ENCODE data around the gene ARHGDIA.
"Not testable (repeated sequence)": the region's sequence is repeated elsewhere in the genome, so short reads cannot be mapped to it uniquely, and the experiment has no call there.

The ARHGDIA gene

GRCh38 chr17:81842725-81843504, 28.2 kb downstream of the ARHGDIA start:
- DNase-seq, result no peak

GRCh38 chr17:81842378-81842724, 28.8 kb downstream of the ARHGDIA start:
- DNase-seq, result no peak

GRCh38 chr17:81841866-81842265, 29.3 kb downstream of the ARHGDIA start:
- no peak for DNase-seq

GRCh38 chr17:81840826-81841778, 30.0 kb downstream of the ARHGDIA start:
- DNase-seq, result no peak

- not testable (repeated sequence) for DNase-seq
Measured at GRCh38 chr17:81840059-81840458, 31.1 kb downstream of the ARHGDIA start.

GRCh38 chr17:81839301-81839700, 31.8 kb downstream of the ARHGDIA start:
- DNase-seq, result no peak

- DNase-seq, result no peak
Measured at GRCh38 chr17:81838753-81839255, 32.3 kb downstream of the ARHGDIA start.

GRCh38 chr17:81837641-81838040, 33.5 kb downstream of the ARHGDIA start:
- DNase-seq, result no peak

- no peak for DNase-seq
Measured at GRCh38 chr17:81834831-81835267, 36.3 kb downstream of the ARHGDIA start, which contains the start of gene PPP1R27. Gene PPP1R27 (minus strand): TSS chr17:81835050. CDS start chr17:81834953, 97 bp downstream.

- no peak for DNase-seq
Measured at GRCh38 chr17:81833921-81834830, 37.0 kb downstream of the ARHGDIA start.

GRCh38 chr17:81833160-81833920, 37.8 kb downstream of the ARHGDIA start, which contains the start of gene MCRIP1:
Gene MCRIP1 (minus strand): TSS chr17:81833291. CDS start chr17:81824506, 8,785 bp downstream.
- DNase-seq, result peak; percentile 95

- peak; percentile 59 for DNase-seq
Measured at GRCh38 chr17:81832608-81833159, 38.5 kb downstream of the ARHGDIA start.

GRCh38 chr17:81831957-81832607, 39.1 kb downstream of the ARHGDIA start:
- DNase-seq, result peak; percentile 60

- no peak for DNase-seq
Measured at GRCh38 chr17:81831563-81831956, 39.6 kb downstream of the ARHGDIA start.

- DNase-seq, result no peak
Measured at GRCh38 chr17:81829858-81830257, 41.3 kb downstream of the ARHGDIA start.

GRCh38 chr17:81828656-81829055, 42.5 kb downstream of the ARHGDIA start:
- DNase-seq, result no peak

- no peak for DNase-seq
Measured at GRCh38 chr17:81825841-81826466, 45.2 kb downstream of the ARHGDIA start.

GRCh38 chr17:81824595-81824994, 46.5 kb downstream of the ARHGDIA start:
- DNase-seq, result no peak

- no peak for DNase-seq
Measured at GRCh38 chr17:81823820-81824550, 47.2 kb downstream of the ARHGDIA start.
